22Rv1 (cell line): ENCODE measurements around the gene AIFM1.
A peak's percentile ranks its signal among the peaks of the same experiment; 100 is the strongest.

Experiments
- H3K27ac ChIP-seq: fragments of 450-650 bp; 2 replicates; pipeline ENCODE4 v1.5.1; 2017
- ZFX ChIP-seq: fragments of 450-650 bp; IDR thresholded peaks from 2 replicates; pipeline ENCODE4 v1.6.1; 2017; ENCODE audit warnings: antibody characterized with exemption, borderline replicate concordance
- TF ChIP-seq, protein P1 (sequence below): fragments of 450-650 bp; IDR thresholded peaks from 2 replicates; pipeline ENCODE4 v1.5.1; 2017; ENCODE audit warnings: mild to moderate bottlenecking

The AIFM1 gene

DNA sequence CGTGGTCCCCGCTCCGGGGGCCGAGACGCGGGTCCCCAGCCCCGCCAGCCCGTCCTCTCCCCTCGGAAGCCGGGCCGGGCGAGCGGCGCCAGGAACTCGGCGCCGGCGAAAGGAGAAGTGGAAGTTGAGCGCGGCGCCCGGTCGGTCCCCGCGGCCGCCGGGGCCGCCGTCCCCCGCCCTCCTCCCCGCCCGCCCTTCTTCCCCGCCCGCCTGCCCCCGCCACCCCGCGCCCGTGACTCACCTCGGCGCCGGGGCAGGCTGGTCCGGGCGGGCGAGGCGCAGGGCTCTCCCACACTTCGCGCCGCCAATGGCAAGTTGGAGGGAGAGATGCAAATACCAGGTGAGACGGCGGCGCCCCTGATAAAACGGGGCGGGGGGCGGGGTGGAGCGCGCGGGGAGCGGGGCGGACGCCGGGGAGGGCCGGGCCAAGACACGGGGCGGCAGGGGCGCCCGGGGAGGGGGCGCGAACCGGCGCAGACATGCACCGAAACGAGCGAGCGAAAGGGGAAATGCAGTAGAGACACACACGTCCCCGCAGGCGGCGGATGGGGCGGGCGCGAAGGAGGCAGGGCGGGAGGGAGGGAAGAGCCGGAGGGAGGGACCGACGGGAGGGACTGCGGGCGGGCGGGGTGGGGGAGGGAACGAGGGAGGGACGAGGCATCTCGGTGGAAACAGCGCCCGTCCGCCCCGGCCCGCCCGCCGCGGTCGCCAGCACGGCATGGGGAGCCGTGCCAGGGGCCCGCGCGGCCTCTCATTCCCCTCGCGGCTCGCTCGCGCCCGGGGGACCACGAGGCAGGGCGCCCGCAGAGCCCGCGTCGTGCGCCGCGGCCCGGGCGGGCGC is 55.0 kb downstream of the AIFM1 start, which contains the start of gene ELF4:
Gene ELF4 (minus strand): TSS at position 119 of the 841 bp plus-strand sequence. CDS start 29,167 bp downstream, outside the sequence.
- peak within 1 kb of the TSS; percentile 83 for H3K27ac ChIP-seq
- TF ChIP-seq, protein P1, sequence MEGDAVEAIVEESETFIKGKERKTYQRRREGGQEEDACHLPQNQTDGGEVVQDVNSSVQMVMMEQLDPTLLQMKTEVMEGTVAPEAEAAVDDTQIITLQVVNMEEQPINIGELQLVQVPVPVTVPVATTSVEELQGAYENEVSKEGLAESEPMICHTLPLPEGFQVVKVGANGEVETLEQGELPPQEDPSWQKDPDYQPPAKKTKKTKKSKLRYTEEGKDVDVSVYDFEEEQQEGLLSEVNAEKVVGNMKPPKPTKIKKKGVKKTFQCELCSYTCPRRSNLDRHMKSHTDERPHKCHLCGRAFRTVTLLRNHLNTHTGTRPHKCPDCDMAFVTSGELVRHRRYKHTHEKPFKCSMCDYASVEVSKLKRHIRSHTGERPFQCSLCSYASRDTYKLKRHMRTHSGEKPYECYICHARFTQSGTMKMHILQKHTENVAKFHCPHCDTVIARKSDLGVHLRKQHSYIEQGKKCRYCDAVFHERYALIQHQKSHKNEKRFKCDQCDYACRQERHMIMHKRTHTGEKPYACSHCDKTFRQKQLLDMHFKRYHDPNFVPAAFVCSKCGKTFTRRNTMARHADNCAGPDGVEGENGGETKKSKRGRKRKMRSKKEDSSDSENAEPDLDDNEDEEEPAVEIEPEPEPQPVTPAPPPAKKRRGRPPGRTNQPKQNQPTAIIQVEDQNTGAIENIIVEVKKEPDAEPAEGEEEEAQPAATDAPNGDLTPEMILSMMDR: 0 out of 2 replicates have a peak, but pooled peaks have one; percentile 4
- no peak for TF ChIP-seq ZFX

DNA sequence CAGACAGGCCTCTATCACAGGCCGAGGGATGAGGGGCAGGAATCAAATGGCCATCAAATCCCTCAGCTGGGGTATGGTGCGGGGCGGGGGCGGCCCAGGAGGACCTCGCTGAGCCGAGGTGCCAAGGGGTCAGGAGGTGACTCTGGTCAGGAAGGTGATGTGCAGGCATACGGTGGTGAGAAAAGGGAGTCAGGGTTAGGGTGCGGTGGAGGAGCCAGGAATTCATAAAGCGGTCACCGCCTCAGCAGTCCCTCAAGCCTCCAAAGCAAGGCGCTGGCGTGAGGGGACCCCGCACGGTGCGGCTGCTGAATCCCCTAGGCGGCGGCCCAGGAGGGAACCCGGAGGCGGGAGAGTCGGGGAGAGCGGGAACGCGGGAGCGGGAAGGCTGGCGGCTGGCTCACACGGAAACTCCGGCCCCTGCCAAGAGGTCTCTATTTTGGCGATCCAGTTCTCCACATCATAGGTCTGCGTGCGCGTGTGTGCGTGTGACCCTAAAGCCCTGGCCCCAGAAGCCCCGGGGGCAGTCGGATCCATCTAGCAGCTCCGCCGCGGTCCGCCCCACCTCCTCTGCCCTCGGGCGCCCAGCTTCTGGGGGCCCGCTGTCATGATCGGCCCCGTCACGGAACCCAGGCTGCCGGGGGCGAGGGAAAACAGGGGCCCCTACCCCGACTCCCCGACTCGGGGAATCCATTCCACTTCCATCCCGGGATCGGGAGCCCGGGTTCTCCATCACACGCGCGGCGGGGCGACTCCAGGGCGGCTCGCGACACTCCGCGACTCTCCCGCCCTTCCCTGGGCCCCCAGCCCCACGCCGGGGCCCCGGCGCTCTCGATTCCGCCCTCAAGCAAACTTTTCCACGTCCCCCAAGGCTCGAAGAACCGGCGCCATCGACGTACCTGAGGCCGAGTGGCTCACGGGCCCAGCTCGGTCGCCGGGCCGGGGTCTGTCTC is 55.9 kb downstream of the AIFM1 start:
- peak overlapping the region; percentile 83 for H3K27ac ChIP-seq
- TF ChIP-seq ZFX: no peak
- TF ChIP-seq, protein P1: no peak

DNA sequence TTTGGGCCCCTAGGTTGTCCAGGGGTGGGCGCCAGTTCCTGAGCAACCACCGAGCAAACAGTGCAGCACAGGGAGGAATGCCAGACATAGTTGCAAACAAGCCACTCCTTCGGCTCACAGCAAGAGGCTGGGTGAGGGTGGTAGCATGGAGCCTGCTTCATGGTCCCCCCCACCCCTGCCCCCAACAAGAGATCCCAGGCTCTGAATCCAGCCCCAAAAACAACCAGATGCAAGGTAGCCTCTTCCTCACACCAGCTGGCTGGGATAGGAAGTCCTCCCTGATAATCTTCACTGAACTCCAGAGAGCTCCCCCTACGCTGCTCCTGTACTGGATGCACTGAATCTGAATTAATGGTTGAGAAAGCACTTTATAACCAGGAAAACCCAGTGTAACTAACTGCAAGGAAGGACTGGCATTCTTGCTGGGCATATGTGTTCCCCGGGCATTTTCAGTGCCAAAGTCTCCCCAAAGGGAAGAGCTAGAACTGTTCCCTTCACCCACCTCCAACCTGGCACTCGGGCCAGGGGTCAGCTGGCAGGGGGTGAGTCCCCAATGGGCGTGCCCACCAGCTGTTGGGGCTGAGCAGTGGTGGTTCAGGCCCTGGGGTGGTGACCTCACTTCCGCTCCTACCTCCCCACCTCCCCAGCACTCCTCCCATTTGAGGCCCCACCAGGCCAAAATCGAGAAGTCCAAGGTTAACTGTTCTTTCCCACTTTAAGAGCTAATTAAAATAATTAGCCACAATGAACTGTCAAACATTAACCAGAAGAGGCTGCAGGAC is 56.8 kb downstream of the AIFM1 start:
- TF ChIP-seq, protein P1: no peak
- TF ChIP-seq ZFX: no peak
- peak overlapping the region; percentile 83 for H3K27ac ChIP-seq

DNA sequence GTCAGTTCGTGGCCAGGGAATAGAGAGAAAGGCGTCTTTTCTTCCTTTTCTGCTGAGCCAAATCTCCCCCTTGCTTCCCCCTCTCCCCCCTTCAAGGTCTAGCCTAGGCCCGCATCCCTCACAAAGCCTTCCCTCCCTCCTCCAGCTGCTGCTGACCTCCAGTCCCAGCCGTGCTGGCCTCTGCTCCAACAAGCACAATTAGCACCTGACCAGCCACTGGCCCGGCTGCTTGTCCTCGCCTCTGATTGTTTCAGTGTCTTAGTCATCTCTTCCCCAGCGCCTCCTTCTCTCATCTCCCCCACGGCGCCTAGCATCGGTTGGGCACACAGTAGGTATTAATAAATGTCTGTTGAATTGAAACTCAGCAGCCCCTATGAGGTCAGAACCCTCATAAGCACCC is 59.6 kb downstream of the AIFM1 start:
- no peak overlapping the region for H3K27ac ChIP-seq
- TF ChIP-seq, protein P1: no peak
- no peak for TF ChIP-seq ZFX

DNA sequence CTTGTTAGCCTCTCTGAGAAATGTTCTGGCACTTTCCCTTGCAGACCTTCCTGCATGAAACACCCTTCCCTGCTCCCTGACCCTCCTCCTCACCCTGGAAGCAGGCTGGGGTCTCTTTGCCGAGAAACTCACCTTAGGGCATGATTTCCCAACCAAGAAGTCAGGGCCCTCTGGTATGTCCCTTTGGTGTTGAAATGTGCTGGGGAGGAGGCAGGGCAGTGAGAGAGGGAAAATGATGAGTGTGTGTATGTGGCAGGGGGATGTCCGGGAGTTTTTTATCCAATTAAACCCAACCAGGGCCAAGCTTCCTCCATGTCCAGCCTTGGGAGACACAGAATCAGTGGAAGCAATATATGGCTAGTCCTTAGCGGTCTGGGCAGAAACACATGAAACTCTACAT is 60.4 kb downstream of the AIFM1 start:
- no peak for TF ChIP-seq ZFX
- TF ChIP-seq, protein P1: no peak
- H3K27ac ChIP-seq: no peak overlapping the region

DNA sequence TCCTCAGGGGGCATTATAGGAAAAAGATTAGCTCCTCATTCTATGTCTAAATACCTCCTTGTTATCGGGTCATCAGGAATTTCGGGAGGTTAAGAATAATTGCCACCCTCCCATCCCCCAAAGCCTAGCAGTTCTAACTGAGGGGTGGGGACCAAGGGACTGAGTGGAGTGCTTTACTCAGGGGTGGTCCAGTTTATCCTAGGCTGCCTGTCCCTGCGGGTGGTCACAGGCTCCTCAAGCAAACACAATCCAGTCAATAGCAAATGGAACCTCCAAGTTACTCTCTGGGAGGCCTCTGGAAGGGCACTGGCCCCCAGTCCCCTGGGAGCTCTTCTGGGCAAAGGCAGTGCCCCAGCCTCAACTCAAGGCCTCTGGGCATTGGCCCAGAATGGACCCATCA is 62.0 kb downstream of the AIFM1 start:
- no peak for TF ChIP-seq ZFX
- TF ChIP-seq, protein P1: no peak
- H3K27ac ChIP-seq: no peak overlapping the region
